Mucosa of gallbladder (tissue), 1 donor: ENCODE data around the gene NSMF. TPM values are rescaled to one million over a fixed set of nuclear protein-coding genes. Genes with fewer than 3 reads are reported as not detected.

Experiments used
- DNase-seq: peaks from one replicate; pipeline ENCODE4 v3.0.0-alpha.2; 2020; ENCODE audit warnings: low spot score
- total RNA-seq: library from RNA; stranded (reverse); gene quantifications from one replicate; pipeline ENCODE4 v1.2.1, GENCODE V29; 2021
- donor health status: DM: no; HTN: no; CAD: no.

NSMF gene
- total RNA-seq, 1 donor from 2014 or later: 69.6 TPM

DNA sequence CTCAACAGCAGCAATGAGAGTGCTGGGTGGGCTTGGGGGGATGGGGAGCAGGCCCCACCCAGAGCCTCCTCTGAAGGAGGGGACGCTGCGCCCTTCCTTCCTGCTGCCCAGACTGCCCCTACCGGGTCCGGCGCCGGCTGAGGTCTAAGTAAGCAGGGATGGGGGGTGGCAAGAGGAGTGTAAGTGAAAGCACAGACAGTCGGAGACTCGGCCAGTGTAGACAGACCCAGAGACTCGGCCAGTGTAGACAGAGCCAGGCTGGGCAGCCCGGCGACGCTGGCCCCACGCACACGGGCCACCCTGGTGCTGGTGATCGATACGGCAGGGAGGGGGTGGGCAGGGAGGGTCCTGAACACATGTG is 10.6 kb downstream of the NSMF start:
- DNase-seq: no peak

DNA sequence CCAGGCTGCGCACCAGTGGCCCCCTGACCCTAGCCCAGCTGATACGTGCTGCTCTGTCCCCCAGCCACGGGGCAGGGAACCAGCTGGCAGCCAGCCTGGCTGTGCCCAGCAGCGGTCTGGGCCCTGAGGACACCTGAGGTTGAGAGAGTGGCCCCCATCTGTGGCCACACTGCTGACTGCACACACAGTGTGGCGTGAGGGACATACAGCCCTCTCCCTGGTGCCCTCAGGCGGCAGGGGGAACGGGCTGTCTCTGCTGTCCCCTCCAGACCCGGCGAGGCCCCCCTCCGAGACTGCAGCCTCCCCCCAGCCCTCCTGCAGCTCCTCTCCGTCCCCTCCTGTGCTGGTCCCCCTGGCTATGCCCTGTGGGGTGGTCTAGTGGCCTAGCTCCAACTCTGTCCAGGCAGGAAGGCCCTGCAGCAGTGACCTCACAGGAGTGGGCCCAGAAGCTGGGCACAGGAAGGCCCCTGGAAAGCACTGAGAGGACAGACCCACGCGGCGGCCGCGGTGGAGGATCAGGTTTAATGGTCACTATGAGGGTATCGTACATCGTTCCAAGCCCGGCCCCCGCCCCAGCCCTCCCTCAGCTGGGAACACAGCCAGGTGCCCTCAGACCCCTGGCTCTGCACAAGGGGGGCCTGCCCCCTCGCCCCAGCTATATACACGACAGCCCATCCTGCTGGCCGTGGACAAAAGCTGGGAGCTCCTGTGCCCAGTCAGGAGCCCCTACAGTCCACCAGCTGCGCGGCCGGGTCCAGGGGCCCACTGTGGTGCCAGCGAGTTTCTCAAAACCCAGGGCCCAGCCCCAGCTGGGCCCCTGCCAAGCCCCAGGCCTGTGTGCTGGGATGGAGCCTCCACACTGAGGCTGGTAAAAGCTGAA is 11.2 kb downstream of the NSMF start:
- DNase-seq: no peak

DNA sequence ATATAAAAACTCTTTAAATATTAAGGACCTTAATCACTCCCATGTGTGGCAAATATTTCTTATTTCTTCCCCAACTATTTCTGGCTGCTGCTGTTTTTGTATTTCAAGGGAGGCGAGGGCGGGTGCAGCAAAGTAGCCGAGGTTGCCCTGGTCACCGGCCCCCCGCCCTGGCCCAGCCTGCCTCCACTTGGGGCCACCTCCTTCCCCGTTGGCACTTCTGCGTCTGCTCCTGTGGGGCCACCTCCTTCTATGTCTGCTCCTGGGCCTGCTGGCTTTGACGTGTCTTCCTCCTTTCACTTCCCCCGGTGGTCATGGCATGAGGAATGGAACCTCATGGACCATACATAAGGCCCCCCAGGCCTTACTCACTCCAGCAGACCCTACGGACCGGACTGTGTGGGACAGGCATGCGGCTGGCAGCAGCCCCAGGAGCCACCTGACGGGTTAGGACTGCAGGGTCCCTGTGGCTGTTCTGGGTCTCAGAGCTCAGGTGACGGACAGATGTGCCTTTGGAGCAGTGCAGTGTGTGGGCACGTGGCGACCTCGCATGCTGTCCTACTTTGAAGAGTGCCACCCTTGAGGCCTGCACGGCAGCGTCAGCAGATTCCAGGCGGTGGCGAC is 12.2 kb downstream of the NSMF start:
- no peak for DNase-seq

DNA sequence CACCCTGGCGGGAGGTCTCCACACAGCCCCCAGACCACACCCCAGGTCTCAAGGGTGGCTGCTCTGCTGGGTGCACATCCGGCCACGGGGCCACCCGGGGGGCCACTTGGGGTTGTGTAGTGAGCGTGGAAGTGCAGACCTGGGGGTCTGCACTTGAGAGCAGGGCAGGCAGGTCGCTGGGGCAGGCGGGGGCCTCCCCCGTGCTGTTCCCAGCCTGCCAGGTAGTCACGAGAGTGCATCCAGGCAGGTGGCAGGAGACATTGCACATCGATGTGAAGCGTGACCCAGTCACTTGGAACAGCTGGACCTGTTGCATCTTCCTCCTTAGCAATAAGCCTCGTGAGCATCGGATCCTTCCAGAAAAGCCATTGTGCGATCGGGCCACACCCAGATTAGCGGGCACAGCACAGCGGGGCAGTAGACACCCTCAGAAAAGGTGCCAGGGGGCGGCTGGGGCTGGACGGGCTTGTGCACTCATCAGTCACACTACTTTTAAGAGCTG is 13.2 kb downstream of the NSMF start:
- no peak for DNase-seq

DNA sequence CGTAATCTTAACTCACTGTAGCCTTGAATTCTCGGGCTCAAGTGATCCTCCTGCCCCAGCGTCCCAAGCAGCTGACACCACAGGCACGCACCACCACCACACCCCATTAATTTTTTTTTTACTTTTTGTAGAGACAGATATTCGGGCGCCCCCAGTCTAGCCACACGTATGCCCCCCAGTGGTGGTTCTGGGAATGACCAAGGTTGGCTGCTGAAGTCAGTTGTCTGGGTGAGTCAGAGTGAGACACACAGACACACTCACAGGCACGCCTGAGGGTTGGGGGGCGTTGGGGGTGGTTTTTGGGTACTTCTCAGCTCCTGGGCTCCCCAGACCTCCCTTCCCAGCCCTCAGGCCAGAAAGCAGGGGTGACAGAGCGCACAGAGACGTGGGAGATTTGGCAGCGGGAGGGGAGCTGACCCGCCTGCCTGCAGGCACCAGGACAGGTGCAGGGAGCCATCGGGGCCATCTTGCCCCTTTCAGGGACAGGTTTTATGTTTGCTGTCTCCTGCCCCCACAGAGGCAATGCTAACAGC is 13.8 kb downstream of the NSMF start:
- DNase-seq: peak; percentile 85

DNA sequence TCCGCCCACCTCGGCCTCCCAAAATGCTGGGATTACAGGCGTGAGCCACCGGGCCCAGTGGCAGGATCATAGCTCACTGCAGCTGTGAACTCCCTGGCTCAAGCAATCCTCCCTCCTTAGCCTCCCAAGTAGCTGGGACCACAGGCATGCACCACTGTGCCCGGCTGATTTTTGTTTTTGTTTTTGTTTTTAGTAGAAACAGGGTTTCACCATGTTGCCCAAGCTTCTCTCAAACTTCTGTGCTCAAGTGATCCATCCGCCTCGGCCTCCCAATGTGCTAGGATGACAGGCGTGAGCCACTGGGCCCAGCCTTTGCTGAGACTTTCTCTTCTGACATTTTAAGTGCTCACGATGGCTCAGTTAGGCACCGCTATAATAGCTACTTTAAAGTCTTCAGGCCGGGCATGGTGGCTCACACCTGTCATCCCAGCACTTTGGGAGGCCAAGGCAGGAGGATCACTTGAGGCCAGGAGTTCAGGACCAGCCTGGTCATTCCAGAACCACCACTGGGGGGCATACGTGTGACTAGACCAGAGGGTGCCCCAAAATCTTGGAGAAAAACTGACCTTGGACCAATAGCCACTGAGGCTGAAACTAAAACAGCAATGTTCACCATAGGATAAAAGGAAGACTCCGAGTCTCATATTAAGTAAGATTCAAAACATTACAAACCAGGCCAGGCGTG is 14.9 kb downstream of the NSMF start:
- no peak for DNase-seq

DNA sequence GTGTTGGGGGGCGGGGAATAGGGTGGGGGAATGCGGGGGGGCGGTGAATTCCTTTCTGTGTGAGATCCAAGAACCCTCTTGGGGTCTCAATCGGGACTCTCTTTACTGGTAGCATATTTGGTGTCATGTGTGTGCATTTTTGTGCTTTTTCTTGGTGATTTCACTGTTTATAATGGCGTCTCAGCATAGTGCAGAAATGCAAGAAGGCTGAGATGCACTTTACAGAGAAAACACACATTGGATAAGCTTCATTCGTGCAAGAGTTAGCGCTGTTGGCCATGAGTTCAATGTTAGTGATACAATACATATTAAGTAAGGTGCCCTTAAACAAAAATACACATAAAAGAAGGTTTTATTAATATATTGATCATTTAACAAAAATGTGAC is 17.2 kb downstream of the NSMF start:
- DNase-seq: no peak

DNA sequence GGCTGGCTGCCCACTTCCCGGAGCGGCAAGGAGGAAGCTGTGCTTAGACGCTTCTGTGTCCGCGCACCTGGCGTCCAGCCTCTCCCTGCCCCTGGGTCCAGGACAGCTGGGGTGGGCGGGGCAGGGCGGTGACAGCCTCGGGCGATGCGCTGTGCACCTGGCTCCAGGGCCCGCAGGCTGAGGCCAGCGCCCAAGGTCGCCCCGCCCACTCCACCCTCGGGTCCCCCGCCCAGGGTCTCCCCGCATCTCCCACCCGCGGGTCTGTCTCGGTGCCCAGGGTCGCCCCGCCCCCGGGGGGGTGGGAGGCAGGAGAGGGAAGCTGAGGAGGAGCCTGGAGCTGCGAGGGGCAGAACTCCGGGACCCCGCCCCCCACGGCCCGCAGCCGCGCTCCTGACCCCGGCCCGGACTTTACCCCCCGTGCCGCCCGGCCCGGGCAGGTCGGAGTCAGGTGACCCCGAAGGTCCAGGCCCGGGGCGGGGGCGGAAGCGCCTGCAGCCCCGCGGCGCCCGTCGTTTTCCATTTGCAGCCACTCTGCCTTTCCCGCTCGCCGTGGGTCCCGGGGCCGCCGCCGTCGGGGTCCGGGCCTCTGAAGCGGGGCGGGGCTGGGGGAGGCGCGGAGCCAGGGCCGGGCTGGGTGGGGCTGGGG is 17.7 kb downstream of the NSMF start, which contains the start of gene ENTPD8:
Gene ENTPD8, minus strand, starts transcription at position 69 of the 646 bp plus-strand sequence. CDS start 3,072 bp downstream, outside the sequence.
- no peak for DNase-seq

DNA sequence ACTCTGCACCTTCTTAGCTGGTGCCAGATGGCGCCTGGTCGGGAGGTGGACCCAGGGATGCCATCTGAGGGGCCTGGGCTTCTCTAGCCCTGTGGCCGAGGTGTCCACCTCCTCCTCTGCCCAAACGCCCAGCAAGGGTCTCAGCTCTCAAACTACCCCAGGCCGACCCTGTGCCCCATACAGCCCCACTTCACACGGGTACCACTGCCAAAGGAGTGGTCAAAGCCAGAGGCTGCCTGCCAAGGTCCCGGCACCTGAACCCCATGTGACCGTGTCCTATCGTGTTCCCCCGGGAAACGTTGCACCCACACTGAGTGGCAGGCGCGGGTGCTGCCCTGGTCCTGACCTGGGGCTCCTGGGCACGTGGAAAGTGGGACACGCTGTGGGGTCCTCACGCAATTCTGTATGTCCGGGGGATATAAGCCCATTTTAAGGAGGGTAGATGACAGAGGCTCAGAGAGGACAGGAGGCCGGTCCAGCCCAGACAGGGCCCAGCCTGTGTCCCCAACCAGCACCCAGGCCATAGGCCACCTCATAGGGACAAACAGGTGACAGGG is 19.9 kb downstream of the NSMF start:
- DNase-seq: no peak

DNA sequence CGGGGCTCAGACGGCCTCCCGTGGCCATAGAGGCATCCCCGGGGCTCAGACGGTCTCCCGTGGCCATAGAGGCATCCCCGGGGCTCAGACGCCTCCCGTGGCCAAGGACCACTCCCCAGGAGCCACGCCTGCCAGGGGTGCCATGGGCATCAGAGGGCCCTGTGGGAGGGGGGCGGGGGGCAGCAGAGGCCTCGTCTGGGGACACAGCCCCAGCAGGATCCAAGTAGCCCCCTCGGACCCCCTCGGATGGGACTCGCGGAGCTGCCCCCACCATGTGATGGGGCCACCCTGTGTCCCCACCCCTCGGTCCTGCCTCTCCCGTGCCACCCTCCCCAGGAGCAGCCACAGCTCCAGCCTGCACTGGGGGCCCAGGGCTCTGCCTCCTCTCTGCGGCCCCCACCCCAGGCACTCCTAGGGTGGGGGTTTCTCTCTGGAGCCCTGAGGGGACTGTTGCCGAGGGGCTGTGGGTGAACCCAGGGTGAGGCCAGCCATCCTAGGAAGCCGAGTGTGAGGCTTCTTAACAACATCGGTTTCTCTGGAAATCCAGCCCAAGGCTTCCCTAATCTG is 20.5 kb downstream of the NSMF start:
- no peak for DNase-seq

DNA sequence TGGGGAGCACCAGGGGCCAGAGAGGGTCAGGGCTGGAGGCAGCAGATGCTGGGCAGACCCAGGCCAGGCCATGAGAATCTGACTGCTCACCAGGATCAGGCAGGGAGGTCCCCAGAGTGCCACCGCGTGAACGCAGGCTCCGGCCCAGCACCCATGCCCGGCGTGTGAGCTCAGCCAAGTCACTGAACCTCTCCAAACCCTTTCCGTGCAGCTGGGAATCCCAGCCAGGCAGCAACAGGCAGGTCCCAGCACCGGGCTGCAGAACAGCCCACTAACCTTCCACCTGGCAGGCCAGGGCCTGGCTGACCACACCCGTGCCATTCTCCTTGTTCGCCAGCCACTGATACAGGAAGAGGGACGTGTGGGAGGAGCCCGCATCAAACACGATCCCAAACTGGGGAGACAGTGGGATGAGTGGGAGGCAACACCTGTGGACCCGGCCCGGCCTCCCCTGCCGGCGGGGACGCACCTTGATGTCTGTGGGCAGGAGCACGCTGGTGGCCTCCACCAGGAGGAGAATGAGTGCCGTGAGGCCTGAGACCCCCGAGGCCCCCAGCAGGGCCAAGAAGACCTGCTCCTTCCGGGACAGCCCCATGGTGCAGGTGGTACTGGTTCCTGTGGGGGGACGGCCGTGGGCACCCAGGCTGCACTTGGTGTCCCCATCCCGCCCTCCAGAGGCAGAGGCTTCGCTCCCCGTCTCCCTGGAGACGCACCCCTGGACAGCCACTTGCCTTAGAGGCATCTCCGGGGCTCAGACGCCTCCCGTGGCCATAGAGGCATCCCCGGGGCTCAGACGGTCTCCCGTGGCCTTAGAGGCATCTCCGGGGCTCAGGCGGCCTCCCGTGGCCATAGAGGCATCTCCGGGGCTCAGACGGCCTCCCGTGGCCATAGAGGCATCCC is 21.2 kb downstream of the NSMF start:
- no peak for DNase-seq

DNA sequence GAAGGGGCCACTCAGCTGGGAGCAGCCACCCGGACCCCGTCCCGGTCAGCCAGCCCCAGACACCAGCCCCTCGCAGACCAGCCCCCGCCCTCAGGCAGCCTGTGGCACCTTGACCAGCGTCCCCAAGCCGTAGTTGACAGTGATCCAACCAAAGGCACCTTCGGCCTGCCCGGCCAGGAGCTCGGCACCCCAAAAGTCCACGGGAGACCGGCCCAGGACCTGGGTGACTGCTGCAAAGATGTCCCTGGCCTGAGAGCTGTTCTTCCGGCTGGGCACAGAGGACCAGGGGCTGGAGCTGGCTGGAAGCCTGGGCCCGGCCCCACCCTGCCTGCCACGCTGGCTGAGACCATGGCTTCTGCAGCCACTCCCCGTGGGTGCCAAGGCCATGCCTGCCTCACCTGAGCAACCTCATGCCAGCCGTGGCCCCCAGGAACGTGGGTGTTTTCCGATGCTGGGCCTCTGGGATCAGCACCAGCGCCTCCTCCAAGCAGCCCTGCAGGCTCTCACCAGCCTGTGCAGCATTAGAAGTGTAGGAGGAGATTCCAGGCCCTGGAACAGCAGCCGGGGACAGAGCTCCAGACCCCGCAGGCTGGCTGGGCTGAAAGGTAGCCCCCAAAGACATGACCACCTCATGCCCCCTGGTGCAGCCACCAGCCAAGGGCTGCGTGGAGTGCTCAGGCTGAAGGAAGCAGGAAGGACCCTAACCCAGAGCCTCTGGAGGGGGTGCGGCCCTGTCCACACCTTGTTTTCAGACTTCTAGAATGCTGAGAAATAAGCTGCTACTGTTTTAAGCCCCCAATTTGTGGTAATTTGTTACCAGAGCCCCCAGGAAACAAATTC is 22.2 kb downstream of the NSMF start:
- no peak for DNase-seq

DNA sequence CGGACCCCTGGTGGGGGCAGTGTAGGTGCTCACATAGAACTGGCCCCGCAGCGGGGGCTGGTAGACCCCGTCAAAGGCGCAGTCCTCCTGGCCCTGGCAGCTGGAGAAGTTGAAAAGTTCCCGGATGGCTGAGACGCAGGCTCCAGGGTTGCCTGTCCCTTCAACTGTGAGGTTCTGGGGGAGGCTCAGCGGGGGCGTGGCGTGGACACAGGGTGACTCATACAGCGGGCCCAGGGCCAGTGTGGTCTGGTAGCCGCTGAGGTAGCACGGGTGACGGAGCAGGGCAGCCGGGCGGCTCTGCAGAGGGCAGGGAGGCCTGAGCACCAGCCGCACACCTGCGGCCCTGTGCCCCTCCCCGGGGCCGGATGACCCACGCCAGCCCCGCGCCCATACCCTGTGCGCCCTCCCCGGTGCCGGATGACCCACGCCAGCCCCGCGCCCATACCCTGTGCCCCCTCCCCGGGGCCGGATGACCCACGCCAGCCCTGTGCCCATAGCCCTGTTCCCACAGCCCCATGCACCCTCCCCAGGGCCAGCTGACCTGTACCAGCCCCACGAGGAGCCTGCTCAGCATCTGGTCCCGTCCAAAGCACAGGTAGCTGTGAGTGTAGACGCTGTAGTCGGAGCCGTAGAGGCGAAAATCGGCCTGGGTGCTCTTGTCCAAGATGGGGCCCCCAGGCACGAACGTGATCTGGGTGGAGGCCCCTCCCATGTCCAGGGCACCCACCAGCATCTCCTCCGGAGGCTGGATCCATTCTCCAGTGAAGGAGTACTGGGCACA is 23.0 kb downstream of the NSMF start:
- DNase-seq: peak; percentile 88

DNA sequence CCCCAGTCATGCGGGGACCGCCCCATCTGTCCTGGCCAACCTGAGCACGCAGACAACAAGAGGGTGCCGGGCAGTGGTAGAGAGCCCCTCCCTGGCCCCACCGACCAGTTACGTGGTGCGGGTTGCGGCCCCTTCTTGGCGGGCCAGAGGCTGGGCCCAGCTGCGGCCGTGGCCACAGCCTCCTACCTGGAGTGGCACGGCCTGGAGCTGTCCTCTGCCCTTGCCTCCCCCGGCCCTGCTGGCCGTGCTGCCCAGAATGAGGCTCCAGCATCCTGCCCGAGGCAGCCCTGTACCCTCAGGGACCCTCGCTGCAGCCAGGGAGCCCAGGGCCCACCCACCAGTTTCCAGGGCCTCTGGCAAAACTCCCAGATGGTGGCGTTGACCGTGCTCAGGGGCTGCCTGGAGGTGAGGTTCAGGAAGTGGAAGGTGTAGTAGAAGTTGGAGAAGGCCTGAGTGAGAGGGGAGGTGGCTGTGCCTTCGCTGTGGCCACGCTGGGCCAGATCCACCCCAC is 23.7 kb downstream of the NSMF start:
- DNase-seq: no peak

DNA sequence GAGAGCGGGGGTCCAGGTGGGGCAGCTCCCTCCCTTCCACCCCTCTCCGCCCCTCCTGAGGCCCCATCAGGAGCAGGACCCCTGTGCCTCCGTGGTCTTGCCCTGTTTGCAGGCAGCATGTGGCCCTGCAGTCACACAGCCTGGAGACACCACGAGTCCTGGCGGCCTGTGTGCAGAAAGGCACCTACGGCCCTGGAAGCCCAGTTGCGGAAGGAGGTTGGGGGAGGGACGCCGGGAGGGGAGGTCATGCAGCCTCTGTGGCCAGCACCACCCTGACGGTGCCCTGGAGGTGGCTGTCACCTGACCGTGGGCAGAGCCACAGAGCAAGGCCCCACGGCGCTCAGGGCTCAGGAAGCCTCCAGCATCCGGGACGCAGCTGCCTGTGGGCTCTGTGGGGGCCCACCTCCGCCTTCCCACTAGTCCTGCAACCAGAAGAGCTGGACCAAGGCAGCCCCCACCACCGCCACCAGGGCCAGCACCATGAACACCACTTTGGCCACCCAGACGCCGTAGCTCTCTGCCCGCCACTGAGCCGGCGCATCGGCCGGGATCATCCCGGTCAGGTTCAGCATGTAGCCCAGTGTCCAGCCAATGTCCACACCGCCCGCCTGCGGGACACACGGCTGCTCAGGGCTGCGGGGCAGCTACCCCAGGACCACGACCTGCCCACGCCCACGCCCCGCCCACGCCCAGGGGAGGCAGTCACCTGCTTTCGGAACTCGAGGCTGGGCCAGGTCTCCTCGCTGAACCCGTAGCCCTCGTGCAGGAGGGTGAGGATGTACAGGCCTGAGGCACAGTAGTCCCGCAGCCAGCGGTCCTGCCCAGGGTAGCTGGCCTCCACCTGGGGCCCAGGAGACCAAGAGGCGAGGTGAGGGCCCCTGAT is 24.4 kb downstream of the NSMF start:
- no peak for DNase-seq

DNA sequence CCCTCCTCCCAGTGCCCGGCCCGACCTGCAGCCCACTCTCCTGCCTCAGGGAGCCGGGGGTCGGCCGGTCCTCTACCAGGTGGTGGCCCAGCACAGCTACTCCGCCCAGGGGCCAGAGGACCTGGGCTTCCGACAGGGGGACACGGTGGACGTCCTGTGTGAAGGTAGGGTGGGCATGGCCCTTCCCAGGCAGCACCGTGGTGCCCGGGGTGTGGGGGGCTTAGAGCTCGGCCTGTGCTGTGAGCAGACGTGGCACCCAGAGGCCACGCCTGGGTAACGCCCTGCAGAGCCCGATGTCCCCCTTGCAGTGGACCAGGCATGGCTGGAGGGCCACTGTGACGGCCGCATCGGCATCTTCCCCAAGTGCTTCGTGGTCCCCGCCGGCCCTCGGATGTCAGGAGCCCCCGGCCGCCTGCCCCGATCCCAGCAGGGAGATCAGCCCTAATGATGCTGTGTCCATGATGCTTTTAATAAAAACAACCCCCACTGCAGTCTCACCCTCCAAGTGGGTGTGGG is 25.2 kb downstream of the NSMF start:
- DNase-seq: no peak
